HEK293 (cell line): Measurements from ENCODE around the gene MLLT10.

Source experiments
- GLI2 ChIP-seq: fragments of 450-650 bp; formaldehyde crosslinking; IDR thresholded peaks from 2 replicates; pipeline ENCODE4; 2017; ENCODE audit warnings: missing biosample characterization, missing genetic modification characterization, low read depth, borderline replicate concordance
- KLF10 ChIP-seq: fragments of 450-650 bp; IDR thresholded peaks from 2 replicates; pipeline ENCODE4 v1.5.1; 2018; ENCODE audit warnings: missing biosample characterization, mild to moderate bottlenecking, missing genetic modification characterization
- SP3 ChIP-seq: fragments of 450-650 bp; formaldehyde crosslinking; IDR thresholded peaks from 2 replicates; pipeline ENCODE4 v1.5.1; 2016; ENCODE audit warnings: missing biosample characterization, missing genetic modification characterization
- WT1 ChIP-seq: fragments of 450-650 bp; formaldehyde crosslinking; IDR thresholded peaks from 2 replicates; pipeline ENCODE4 v1.5.1; 2016; ENCODE audit warnings: missing biosample characterization, missing genetic modification characterization
- ZBTB1 ChIP-seq: fragments of 450-650 bp; formaldehyde crosslinking; IDR thresholded peaks from 2 replicates; pipeline ENCODE4 v1.5.1; 2016; ENCODE audit warnings: missing biosample characterization, missing genetic modification characterization
- ZBTB20 ChIP-seq: fragments of 450-650 bp; formaldehyde crosslinking; IDR thresholded peaks from 2 replicates; pipeline ENCODE4 v1.5.1; 2016; ENCODE audit warnings: missing biosample characterization, missing genetic modification characterization
- ZBTB48 ChIP-seq: fragments of 450-650 bp; formaldehyde crosslinking; IDR thresholded peaks from 2 replicates; pipeline ENCODE4 v1.5.1; 2016; ENCODE audit warnings: missing biosample characterization, missing genetic modification characterization
- ZNF121 ChIP-seq: fragments of 450-650 bp; formaldehyde crosslinking; IDR thresholded peaks from 2 replicates; pipeline ENCODE4 v1.5.1; 2016; ENCODE audit warnings: missing biosample characterization, missing genetic modification characterization
- ZNF19 ChIP-seq: fragments of 450-650 bp; formaldehyde crosslinking; IDR thresholded peaks from 2 replicates; pipeline ENCODE4; 2016; ENCODE audit warnings: missing biosample characterization, missing genetic modification characterization, low read depth
- ZNF211 ChIP-seq: fragments of 450-650 bp; formaldehyde crosslinking; IDR thresholded peaks from 2 replicates; pipeline ENCODE4 v1.5.1; 2016; ENCODE audit warnings: low read depth, missing biosample characterization, missing genetic modification characterization
- ZNF214 ChIP-seq: fragments of 450-650 bp; formaldehyde crosslinking; IDR thresholded peaks from 2 replicates; pipeline ENCODE4 v1.5.1; 2017; ENCODE audit warnings: missing biosample characterization, mild to moderate bottlenecking, missing genetic modification characterization, borderline replicate concordance
- ZNF274 ChIP-seq, 2 experiments: fragments of 200-500 bp in 1 of 2; fragments of 450-650 bp in 1 of 2; sonication (Bioruptor generic) in 1 of 2; formaldehyde crosslinking in 1 of 2; IDR thresholded peaks; 2 replicates each; pipeline versions ENCODE4 v1.5.1 to v1.6.1; 2014 to 2016; ENCODE audit warnings: borderline replicate concordance in 1 of 2, inconsistent platforms in 1 of 2, low read length in 1 of 2, missing biosample characterization in 1 of 2, missing genetic modification characterization in 1 of 2
- ZNF335 ChIP-seq: fragments of 450-650 bp; formaldehyde crosslinking; conservative IDR thresholded peaks from 2 replicates; pipeline ENCODE4 v1.5.1; 2016; ENCODE audit warnings: missing biosample characterization, missing genetic modification characterization
- ZNF555 ChIP-seq: fragments of 450-650 bp; formaldehyde crosslinking; conservative IDR thresholded peaks from 2 replicates; pipeline ENCODE4 v1.5.1; 2017; ENCODE audit warnings: missing biosample characterization, mild to moderate bottlenecking, missing genetic modification characterization, inconsistent platforms
- ZNF677 ChIP-seq: fragments of 450-650 bp; IDR thresholded peaks from 2 replicates; pipeline ENCODE4 v1.5.0; 2018; ENCODE audit warnings: missing biosample characterization, mild to moderate bottlenecking, missing genetic modification characterization, moderate library complexity
- ZNF747 ChIP-seq: fragments of 450-650 bp; formaldehyde crosslinking; IDR thresholded peaks from 2 replicates; pipeline ENCODE4 v1.5.1; 2016; ENCODE audit warnings: missing biosample characterization, missing genetic modification characterization
- ZNF785 ChIP-seq: fragments of 450-650 bp; formaldehyde crosslinking; IDR thresholded peaks from 2 replicates; pipeline ENCODE4 v1.5.1; 2016; ENCODE audit warnings: missing biosample characterization, missing genetic modification characterization
- ZSCAN30 ChIP-seq: fragments of 450-650 bp; IDR thresholded peaks from 2 replicates; pipeline ENCODE4 v1.5.1; 2018; ENCODE audit warnings: missing biosample characterization, mild to moderate bottlenecking, missing genetic modification characterization, moderate library complexity
- TF ChIP-seq, protein P1 (sequence below): fragments of 450-650 bp; formaldehyde crosslinking; IDR thresholded peaks from 2 replicates; pipeline ENCODE4 v1.5.1; 2017; ENCODE audit warnings: missing biosample characterization, missing genetic modification characterization
- TF ChIP-seq, protein P2 (sequence below): fragments of 450-650 bp; formaldehyde crosslinking; conservative IDR thresholded peaks from 2 replicates; pipeline ENCODE4 v1.5.1; 2016; ENCODE audit warnings: low read depth, missing biosample characterization, missing genetic modification characterization
- TF ChIP-seq, protein P3 (sequence below): fragments of 450-650 bp; formaldehyde crosslinking; IDR thresholded peaks from 2 replicates; pipeline ENCODE4 v1.5.1; 2016; ENCODE audit warnings: missing biosample characterization, missing genetic modification characterization
- TF ChIP-seq, protein P4 (sequence below): sonication (generic); formaldehyde crosslinking; IDR thresholded peaks from 2 replicates; pipeline ENCODE4 v1.8.1; 2022; ENCODE audit warnings: mild to moderate bottlenecking, moderate library complexity, missing genetic modification reagents
- TF ChIP-seq, protein P5 (sequence below): fragments of 450-650 bp; formaldehyde crosslinking; IDR thresholded peaks from 2 replicates; pipeline ENCODE4 v1.5.1; 2016; ENCODE audit warnings: missing biosample characterization, missing genetic modification characterization
- TF ChIP-seq, protein P6 (sequence below): fragments of 450-650 bp; formaldehyde crosslinking; IDR thresholded peaks from 2 replicates; pipeline ENCODE4 v1.5.1; 2016; ENCODE audit warnings: missing biosample characterization, missing genetic modification characterization

Gene MLLT10

DNA sequence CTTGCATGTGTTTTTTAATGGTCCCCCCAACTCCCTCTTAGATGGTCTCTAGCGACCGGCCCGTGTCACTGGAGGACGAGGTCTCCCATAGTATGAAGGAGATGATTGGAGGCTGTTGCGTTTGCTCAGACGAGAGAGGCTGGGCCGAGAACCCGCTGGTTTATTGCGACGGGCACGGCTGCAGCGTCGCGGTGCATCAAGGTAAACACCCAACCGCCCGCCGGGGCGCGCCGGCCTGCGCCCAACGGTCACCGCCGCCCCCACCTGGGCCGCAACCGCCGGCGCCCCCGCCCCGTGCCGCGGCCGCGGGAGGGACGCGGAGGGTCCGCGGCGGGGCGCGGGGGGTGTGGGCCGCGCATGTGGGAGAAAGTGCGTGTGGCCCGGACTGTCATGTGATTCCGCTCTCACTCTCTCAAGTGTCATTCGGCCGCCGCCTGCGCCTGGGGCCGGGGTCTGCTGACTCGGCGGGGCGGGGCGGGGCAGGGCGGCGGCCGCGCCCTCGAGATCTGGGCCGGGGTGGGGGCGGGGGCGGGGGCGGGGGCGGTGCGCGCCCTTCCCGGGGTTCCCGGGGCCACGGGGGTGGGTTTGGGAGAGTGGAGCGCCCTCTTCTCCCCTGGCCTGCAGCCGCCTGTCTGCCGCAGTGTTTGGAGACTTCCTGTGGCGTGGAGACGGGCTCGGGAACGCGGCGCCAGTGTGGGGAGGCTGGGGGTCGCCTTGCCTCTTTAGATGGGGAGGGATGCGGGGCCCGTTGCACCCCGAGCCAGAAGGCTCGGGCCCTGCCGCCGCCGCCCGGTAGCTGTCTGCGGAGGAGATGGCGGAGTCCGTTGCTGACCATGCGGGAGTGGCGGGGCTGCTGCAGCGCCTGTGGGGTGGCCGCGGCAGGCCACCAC lies 817 bp downstream of the MLLT10 start (continued):
- TF ChIP-seq, protein P1, sequence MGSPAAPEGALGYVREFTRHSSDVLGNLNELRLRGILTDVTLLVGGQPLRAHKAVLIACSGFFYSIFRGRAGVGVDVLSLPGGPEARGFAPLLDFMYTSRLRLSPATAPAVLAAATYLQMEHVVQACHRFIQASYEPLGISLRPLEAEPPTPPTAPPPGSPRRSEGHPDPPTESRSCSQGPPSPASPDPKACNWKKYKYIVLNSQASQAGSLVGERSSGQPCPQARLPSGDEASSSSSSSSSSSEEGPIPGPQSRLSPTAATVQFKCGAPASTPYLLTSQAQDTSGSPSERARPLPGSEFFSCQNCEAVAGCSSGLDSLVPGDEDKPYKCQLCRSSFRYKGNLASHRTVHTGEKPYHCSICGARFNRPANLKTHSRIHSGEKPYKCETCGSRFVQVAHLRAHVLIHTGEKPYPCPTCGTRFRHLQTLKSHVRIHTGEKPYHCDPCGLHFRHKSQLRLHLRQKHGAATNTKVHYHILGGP = no peak
- no peak for TF ChIP-seq ZSCAN30 (tag by site-specific recombination)
- TF ChIP-seq GLI2 (tag by site-specific recombination) = no peak
- TF ChIP-seq, protein P2, sequence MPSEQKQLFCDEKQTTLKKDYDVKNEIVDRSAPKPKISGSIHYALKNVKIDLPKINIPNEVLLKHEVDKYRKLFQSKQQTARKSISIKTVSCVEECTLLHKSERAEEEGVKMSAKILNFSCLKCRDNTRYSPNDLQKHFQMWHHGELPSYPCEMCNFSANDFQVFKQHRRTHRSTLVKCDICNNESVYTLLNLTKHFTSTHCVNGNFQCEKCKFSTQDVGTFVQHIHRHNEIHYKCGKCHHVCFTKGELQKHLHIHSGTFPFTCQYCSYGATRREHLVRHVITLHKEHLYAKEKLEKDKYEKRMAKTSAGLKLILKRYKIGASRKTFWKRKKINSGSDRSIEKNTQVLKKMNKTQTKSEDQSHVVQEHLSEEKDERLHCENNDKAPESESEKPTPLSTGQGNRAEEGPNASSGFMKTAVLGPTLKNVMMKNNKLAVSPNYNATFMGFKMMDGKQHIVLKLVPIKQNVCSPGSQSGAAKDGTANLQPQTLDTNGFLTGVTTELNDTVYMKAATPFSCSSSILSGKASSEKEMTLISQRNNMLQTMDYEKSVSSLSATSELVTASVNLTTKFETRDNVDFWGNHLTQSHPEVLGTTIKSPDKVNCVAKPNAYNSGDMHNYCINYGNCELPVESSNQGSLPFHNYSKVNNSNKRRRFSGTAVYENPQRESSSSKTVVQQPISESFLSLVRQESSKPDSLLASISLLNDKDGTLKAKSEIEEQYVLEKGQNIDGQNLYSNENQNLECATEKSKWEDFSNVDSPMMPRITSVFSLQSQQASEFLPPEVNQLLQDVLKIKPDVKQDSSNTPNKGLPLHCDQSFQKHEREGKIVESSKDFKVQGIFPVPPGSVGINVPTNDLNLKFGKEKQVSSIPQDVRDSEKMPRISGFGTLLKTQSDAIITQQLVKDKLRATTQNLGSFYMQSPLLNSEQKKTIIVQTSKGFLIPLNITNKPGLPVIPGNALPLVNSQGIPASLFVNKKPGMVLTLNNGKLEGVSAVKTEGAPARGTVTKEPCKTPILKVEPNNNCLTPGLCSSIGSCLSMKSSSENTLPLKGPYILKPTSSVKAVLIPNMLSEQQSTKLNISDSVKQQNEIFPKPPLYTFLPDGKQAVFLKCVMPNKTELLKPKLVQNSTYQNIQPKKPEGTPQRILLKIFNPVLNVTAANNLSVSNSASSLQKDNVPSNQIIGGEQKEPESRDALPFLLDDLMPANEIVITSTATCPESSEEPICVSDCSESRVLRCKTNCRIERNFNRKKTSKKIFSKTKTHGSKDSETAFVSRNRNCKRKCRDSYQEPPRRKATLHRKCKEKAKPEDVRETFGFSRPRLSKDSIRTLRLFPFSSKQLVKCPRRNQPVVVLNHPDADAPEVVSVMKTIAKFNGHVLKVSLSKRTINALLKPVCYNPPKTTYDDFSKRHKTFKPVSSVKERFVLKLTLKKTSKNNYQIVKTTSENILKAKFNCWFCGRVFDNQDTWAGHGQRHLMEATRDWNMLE = no peak
- TF ChIP-seq ZNF555 (tag by site-specific recombination) = no peak
- TF ChIP-seq ZBTB20 (tag by site-specific recombination) = peak; percentile 63; the same call in 1 of the 2 replicates
- TF ChIP-seq, protein P3, sequence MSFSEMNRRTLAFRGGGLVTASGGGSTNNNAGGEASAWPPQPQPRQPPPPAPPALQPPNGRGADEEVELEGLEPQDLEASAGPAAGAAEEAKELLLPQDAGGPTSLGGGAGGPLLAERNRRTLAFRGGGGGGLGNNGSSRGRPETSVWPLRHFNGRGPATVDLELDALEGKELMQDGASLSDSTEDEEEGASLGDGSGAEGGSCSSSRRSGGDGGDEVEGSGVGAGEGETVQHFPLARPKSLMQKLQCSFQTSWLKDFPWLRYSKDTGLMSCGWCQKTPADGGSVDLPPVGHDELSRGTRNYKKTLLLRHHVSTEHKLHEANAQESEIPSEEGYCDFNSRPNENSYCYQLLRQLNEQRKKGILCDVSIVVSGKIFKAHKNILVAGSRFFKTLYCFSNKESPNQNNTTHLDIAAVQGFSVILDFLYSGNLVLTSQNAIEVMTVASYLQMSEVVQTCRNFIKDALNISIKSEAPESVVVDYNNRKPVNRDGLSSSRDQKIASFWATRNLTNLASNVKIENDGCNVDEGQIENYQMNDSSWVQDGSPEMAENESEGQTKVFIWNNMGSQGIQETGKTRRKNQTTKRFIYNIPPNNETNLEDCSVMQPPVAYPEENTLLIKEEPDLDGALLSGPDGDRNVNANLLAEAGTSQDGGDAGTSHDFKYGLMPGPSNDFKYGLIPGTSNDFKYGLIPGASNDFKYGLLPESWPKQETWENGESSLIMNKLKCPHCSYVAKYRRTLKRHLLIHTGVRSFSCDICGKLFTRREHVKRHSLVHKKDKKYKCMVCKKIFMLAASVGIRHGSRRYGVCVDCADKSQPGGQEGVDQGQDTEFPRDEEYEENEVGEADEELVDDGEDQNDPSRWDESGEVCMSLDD = peak; percentile 62; the same call in 1 of the 2 replicates
- TF ChIP-seq ZNF335 (tag by site-specific recombination) = no peak
- no peak for TF ChIP-seq ZNF214 (tag by site-specific recombination)
- TF ChIP-seq, protein P4, sequence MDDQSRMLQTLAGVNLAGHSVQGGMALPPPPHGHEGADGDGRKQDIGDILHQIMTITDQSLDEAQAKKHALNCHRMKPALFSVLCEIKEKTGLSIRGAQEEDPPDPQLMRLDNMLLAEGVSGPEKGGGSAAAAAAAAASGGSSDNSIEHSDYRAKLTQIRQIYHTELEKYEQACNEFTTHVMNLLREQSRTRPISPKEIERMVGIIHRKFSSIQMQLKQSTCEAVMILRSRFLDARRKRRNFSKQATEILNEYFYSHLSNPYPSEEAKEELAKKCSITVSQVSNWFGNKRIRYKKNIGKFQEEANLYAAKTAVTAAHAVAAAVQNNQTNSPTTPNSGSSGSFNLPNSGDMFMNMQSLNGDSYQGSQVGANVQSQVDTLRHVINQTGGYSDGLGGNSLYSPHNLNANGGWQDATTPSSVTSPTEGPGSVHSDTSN = no peak
- no peak for TF ChIP-seq ZBTB1
- TF ChIP-seq, protein P5, sequence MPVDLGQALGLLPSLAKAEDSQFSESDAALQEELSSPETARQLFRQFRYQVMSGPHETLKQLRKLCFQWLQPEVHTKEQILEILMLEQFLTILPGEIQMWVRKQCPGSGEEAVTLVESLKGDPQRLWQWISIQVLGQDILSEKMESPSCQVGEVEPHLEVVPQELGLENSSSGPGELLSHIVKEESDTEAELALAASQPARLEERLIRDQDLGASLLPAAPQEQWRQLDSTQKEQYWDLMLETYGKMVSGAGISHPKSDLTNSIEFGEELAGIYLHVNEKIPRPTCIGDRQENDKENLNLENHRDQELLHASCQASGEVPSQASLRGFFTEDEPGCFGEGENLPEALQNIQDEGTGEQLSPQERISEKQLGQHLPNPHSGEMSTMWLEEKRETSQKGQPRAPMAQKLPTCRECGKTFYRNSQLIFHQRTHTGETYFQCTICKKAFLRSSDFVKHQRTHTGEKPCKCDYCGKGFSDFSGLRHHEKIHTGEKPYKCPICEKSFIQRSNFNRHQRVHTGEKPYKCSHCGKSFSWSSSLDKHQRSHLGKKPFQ (tag by site-specific recombination) = no peak
- TF ChIP-seq ZNF677 = no peak
- no peak for TF ChIP-seq ZNF211 (tag by site-specific recombination)
- no peak for TF ChIP-seq WT1 (tag by site-specific recombination)
- no peak for TF ChIP-seq ZNF274 (IDR thresholded peaks at IDR 0.05; ENCODE audit: low read length)
- no peak for TF ChIP-seq ZNF274 (tag by site-specific recombination; IDR thresholded peaks at IDR 0.05; ENCODE audit: borderline replicate concordance)
- TF ChIP-seq SP3 (tag by site-specific recombination) = peak; percentile 44; the same call in 1 of the 2 replicates
- no peak for TF ChIP-seq ZNF121
- TF ChIP-seq, protein P6, sequence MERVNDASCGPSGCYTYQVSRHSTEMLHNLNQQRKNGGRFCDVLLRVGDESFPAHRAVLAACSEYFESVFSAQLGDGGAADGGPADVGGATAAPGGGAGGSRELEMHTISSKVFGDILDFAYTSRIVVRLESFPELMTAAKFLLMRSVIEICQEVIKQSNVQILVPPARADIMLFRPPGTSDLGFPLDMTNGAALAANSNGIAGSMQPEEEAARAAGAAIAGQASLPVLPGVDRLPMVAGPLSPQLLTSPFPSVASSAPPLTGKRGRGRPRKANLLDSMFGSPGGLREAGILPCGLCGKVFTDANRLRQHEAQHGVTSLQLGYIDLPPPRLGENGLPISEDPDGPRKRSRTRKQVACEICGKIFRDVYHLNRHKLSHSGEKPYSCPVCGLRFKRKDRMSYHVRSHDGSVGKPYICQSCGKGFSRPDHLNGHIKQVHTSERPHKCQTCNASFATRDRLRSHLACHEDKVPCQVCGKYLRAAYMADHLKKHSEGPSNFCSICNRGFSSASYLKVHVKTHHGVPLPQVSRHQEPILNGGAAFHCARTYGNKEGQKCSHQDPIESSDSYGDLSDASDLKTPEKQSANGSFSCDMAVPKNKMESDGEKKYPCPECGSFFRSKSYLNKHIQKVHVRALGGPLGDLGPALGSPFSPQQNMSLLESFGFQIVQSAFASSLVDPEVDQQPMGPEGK (tag by site-specific recombination) = no peak
- 0 out of 2 replicates have a peak, but pooled peaks have one; percentile 17 for TF ChIP-seq KLF10 (tag by site-specific recombination)
- TF ChIP-seq ZNF785 = no peak
- TF ChIP-seq ZBTB48 (tag by site-specific recombination) = no peak
- no peak for TF ChIP-seq ZNF19 (tag by site-specific recombination)
- TF ChIP-seq ZNF747 (tag by site-specific recombination) = no peak
